GM23338 (cell line): ENCODE results near the gene PRCC. TPM values are rescaled to one million over a fixed set of nuclear protein-coding genes. Genes with fewer than 3 reads are reported as not detected.

Source experiments
- ATAC-seq: fragments of 200-7000 bp; cut with Tn5 transposase; 3 replicates; pipeline ENCODE4 v1.9.1; 2020
- DNase-seq: peaks from one replicate; pipeline ENCODE4 v3.0.0-alpha.2; 2015; ENCODE audit warnings: low spot score
- H2AFZ ChIP-seq: fragments of 200-600 bp; sonication (generic); 2 replicates; pipeline ENCODE4 v1.8.0; 2016; ENCODE audit warnings: antibody characterized with exemption, mild to moderate bottlenecking, moderate library complexity
- H3F3A ChIP-seq: fragments of 200-600 bp; sonication (generic); replicated peaks from 2 replicates; pipeline ENCODE4 v1.8.0; 2017; ENCODE audit warnings: antibody characterized with exemption, mixed run types, low read depth
- H3K27ac ChIP-seq: fragments of 200-600 bp; sonication (generic); 2 replicates; pipeline ENCODE4 v1.6.1; 2016; ENCODE audit warnings: low read depth
- H3K27me3 ChIP-seq: fragments of 200-600 bp; sonication (generic); 2 replicates; pipeline ENCODE4 v1.8.0; 2016; ENCODE audit warnings: mild to moderate bottlenecking, mixed run types, moderate library complexity; ENCODE audit not compliant: insufficient read depth
- H3K36me3 ChIP-seq: fragments of 200-600 bp; sonication (generic); 2 replicates; pipeline ENCODE4 v1.8.0; 2016; ENCODE audit warnings: mild to moderate bottlenecking; ENCODE audit not compliant: insufficient read depth
- H3K4me1 ChIP-seq: fragments of 200-600 bp; sonication (generic); 2 replicates; pipeline ENCODE4 v1.8.0; 2016; ENCODE audit warnings: mild to moderate bottlenecking, moderate library complexity; ENCODE audit not compliant: insufficient read depth
- H3K4me2 ChIP-seq: fragments of 200-600 bp; sonication (generic); 2 replicates; pipeline ENCODE4 v1.7.1; 2017; ENCODE audit warnings: mixed run types
- H3K4me3 ChIP-seq: fragments of 200-600 bp; sonication (generic); 2 replicates; pipeline ENCODE4 v1.6.1; 2016; ENCODE audit warnings: mixed run types
- H3K79me2 ChIP-seq: fragments of 200-600 bp; sonication (generic); replicated peaks from 2 replicates; pipeline ENCODE4 v1.8.0; 2017; ENCODE audit warnings: mild to moderate bottlenecking; ENCODE audit not compliant: insufficient read depth
- H3K9me2 ChIP-seq: fragments of 200-600 bp; sonication (generic); 2 replicates; pipeline ENCODE4 v1.8.0; 2017; ENCODE audit not compliant: insufficient read depth
- H4K20me1 ChIP-seq: fragments of 200-600 bp; sonication (generic); replicated peaks from 2 replicates; pipeline ENCODE4 v1.8.0; 2017; ENCODE audit warnings: mild to moderate bottlenecking; ENCODE audit not compliant: insufficient read depth
- H3K27ac Mint-ChIP-seq: 2 replicates; pipeline ENCODE4 v1.8.0; 2020; ENCODE audit warnings: inconsistent platforms, mild to moderate bottlenecking, moderate library complexity, mixed read lengths
- H3K27me3 Mint-ChIP-seq: 3 replicates; pipeline ENCODE4 v1.8.0; 2022; ENCODE audit warnings: low read depth, mild to moderate bottlenecking, moderate library complexity, mixed read lengths, inconsistent platforms; ENCODE audit not compliant: insufficient read depth, poor library complexity
- H3K36me3 Mint-ChIP-seq: 3 replicates; pipeline ENCODE4 v1.8.0; 2021; ENCODE audit warnings: low read depth, mild to moderate bottlenecking, inconsistent platforms, moderate library complexity, mixed read lengths
- H3K4me1 Mint-ChIP-seq: 3 replicates; pipeline ENCODE4 v1.8.0; 2020; ENCODE audit warnings: mild to moderate bottlenecking, inconsistent platforms, mixed read lengths
- H3K4me3 Mint-ChIP-seq: 3 replicates; pipeline ENCODE4 v1.8.0; 2021; ENCODE audit warnings: moderate library complexity, mild to moderate bottlenecking, inconsistent platforms, mixed read lengths
- H3K9me3 Mint-ChIP-seq: 3 replicates; pipeline ENCODE4 v1.8.0; 2020; ENCODE audit warnings: moderate library complexity, mild to moderate bottlenecking, inconsistent platforms, mixed read lengths
- CREB1 ChIP-seq: fragments of 250-450 bp; sonication (Bioruptor Pico); IDR thresholded peaks from 2 replicates; pipeline ENCODE4 v1.5.0; 2020; ENCODE audit warnings: low read depth, mild to moderate bottlenecking, moderate library complexity
- ETS1 ChIP-seq: IDR thresholded peaks from 2 replicates; pipeline ENCODE4 v1.6.1; 2016; ENCODE audit warnings: antibody characterized with exemption
- EZH2phosphoT487 ChIP-seq: fragments of 200-600 bp; sonication (generic); IDR thresholded peaks from one replicate; pipeline ENCODE4 v1.8.1; 2018; ENCODE audit warnings: antibody characterized with exemption; ENCODE audit not compliant: unreplicated experiment
- POLR2AphosphoS5 ChIP-seq: IDR thresholded peaks from 2 replicates; pipeline ENCODE4 v1.6.1; 2016; ENCODE audit warnings: antibody characterized with exemption, low read depth
- polyA plus RNA-seq: library from polyadenylated mRNA; unstranded; fragments of >200 nt; fragmentation: Nextera tagmentation; extraction: Ambion mirVana; gene quantifications from 2 replicates; pipeline ENCODE4 v1.2.1, GENCODE V29; 2016
- total RNA-seq: library from RNA; depleted of rRNA; stranded (reverse); fragments of >200 nt; shearing (Covaris generic); gene quantifications from 2 replicates; pipeline ENCODE4 v1.2.3, GENCODE V29; 2014
- TF ChIP-seq, protein P1 (sequence below): fragments of 250-450 bp; sonication (Bioruptor Pico); IDR thresholded peaks from 2 replicates; pipeline ENCODE4 v1.5.0; 2020; ENCODE audit warnings: mild to moderate bottlenecking, moderate library complexity
- TF ChIP-seq, protein P2 (sequence below), 2 experiments: fragments of 200-600 bp in 1 of 2; sonication (generic) in 1 of 2; conservative IDR thresholded peaks; 2 replicates each; pipeline versions ENCODE4 v1.5.1 to v1.6.1; 2016 to 2017; ENCODE audit warnings: antibody characterized with exemption in 2 of 2, low read depth in 2 of 2, mild to moderate bottlenecking in 2 of 2, moderate library complexity in 1 of 2

Gene PRCC
- total and polyA plus RNA-seq, 2 experiments from 2014 or later, result 66.2 to 72.9 TPM

DNA sequence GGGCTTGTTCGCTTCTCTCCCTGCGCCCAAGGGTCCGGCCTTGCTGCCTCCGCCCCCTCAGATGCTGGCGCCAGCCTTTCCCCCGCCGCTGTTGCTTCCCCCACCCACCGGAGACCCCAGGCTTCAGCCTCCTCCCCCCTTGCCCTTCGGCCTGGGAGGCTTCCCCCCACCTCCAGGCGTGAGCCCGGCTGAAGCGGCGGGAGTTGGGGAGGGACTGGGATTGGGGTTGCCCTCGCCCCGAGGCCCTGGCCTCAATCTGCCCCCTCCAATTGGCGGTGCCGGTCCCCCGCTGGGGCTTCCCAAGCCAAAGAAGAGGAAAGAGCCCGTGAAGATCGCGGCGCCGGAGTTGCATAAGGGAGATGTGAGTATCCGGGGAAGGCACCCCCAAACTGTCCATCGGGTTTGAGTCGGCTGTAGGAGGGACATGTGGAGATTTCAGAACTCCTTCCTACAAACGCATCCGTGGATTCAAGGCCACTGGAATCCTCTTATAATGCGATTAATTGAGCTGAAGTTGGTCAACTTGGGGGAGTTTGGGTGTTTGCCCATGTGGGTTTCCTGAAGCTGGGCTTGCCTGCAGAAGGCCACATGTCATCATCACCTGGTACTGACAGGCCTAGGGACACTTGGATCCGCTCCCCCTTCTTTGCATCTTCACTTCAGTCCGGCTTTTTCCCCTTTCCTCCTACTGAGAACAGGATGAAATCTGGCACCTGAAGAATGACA lies 707 bp downstream of the PRCC start:
- Histone ChIP-seq H3F3A (peaks cover 15% of the 10 kb centered on the region), H4K20me1 (peaks cover 45% of the 10 kb centered on the region), H3K36me3 (peaks cover 7% of the 10 kb centered on the region), H3K4me2 (peak overlapping the region; percentile 99), H2AFZ (no peak overlapping the region), H3K27me3 (no peaks in the 10 kb centered on the region), H3K79me2 (peaks cover 59% of the 10 kb centered on the region), H3K4me3 (peak overlapping the region; percentile 71), H3K4me1 (peaks cover 32% of the 10 kb centered on the region), H3K9me2 (no peaks in the 10 kb centered on the region), H3K27ac (peak overlapping the region; percentile 83)
- Mint-ChIP-seq H3K27me3 (peaks cover 10% of the 10 kb centered on the region), H3K4me1 (peaks cover 37% of the 10 kb centered on the region), H3K27ac (no peak overlapping the region), H3K4me3 (no peak overlapping the region), H3K9me3 (no peaks in the 10 kb centered on the region), H3K36me3 (peaks cover 35% of the 10 kb centered on the region)
- ATAC-seq (peak; percentile 45), DNase-seq (peak; percentile 87)
- TF ChIP-seq POLR2AphosphoS5 (no peak; the same call in 1 of the 2 replicates), ETS1 (no peak), EZH2phosphoT487 (no peak), CREB1 (CRISPR knock-in tag) (no peak)
- TF ChIP-seq, protein P1, sequence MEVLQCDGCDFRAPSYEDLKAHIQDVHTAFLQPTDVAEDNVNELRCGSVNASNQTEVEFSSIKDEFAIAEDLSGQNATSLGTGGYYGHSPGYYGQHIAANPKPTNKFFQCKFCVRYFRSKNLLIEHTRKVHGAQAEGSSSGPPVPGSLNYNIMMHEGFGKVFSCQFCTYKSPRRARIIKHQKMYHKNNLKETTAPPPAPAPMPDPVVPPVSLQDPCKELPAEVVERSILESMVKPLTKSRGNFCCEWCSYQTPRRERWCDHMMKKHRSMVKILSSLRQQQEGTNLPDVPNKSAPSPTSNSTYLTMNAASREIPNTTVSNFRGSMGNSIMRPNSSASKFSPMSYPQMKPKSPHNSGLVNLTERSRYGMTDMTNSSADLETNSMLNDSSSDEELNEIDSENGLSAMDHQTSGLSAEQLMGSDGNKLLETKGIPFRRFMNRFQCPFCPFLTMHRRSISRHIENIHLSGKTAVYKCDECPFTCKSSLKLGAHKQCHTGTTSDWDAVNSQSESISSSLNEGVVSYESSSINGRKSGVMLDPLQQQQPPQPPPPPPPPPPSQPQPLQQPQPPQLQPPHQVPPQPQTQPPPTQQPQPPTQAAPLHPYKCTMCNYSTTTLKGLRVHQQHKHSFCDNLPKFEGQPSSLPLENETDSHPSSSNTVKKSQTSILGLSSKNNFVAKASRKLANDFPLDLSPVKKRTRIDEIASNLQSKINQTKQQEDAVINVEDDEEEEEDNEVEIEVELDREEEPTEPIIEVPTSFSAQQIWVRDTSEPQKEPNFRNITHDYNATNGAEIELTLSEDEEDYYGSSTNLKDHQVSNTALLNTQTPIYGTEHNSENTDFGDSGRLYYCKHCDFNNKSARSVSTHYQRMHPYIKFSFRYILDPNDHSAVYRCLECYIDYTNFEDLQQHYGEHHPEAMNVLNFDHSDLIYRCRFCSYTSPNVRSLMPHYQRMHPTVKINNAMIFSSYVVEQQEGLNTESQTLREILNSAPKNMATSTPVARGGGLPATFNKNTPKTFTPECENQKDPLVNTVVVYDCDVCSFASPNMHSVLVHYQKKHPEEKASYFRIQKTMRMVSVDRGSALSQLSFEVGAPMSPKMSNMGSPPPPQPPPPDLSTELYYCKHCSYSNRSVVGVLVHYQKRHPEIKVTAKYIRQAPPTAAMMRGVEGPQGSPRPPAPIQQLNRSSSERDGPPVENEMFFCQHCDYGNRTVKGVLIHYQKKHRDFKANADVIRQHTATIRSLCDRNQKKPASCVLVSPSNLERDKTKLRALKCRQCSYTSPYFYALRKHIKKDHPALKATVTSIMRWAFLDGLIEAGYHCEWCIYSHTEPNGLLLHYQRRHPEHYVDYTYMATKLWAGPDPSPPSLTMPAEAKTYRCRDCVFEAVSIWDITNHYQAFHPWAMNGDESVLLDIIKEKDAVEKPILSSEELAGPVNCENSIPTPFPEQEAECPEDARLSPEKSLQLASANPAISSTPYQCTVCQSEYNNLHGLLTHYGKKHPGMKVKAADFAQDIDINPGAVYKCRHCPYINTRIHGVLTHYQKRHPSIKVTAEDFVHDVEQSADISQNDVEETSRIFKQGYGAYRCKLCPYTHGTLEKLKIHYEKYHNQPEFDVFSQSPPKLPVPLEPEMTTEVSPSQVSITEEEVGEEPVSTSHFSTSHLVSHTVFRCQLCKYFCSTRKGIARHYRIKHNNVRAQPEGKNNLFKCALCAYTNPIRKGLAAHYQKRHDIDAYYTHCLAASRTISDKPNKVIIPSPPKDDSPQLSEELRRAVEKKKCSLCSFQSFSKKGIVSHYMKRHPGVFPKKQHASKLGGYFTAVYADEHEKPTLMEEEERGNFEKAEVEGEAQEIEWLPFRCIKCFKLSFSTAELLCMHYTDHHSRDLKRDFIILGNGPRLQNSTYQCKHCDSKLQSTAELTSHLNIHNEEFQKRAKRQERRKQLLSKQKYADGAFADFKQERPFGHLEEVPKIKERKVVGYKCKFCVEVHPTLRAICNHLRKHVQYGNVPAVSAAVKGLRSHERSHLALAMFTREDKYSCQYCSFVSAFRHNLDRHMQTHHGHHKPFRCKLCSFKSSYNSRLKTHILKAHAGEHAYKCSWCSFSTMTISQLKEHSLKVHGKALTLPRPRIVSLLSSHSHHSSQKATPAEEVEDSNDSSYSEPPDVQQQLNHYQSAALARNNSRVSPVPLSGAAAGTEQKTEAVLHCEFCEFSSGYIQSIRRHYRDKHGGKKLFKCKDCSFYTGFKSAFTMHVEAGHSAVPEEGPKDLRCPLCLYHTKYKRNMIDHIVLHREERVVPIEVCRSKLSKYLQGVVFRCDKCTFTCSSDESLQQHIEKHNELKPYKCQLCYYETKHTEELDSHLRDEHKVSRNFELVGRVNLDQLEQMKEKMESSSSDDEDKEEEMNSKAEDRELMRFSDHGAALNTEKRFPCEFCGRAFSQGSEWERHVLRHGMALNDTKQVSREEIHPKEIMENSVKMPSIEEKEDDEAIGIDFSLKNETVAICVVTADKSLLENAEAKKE (CRISPR knock-in tag), result no peak
- TF ChIP-seq, protein P2, sequence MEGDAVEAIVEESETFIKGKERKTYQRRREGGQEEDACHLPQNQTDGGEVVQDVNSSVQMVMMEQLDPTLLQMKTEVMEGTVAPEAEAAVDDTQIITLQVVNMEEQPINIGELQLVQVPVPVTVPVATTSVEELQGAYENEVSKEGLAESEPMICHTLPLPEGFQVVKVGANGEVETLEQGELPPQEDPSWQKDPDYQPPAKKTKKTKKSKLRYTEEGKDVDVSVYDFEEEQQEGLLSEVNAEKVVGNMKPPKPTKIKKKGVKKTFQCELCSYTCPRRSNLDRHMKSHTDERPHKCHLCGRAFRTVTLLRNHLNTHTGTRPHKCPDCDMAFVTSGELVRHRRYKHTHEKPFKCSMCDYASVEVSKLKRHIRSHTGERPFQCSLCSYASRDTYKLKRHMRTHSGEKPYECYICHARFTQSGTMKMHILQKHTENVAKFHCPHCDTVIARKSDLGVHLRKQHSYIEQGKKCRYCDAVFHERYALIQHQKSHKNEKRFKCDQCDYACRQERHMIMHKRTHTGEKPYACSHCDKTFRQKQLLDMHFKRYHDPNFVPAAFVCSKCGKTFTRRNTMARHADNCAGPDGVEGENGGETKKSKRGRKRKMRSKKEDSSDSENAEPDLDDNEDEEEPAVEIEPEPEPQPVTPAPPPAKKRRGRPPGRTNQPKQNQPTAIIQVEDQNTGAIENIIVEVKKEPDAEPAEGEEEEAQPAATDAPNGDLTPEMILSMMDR (conservative IDR thresholded peaks at IDR 0.05; ENCODE audit: low read depth in 2 of 2), result no peak
